Measurements from ENCODE around the gene KRTAP9-9. TPM values are rescaled to one million over a fixed set of nuclear protein-coding genes. Genes with fewer than 3 reads are reported as not detected.

The KRTAP9-9 gene
- total and polyA plus RNA-seq, 9 donors, result not detected

- no peaks in the 10 kb centered on the region for H3K9me3 ChIP-seq (replicated peaks; ENCODE audit: control insufficient read depth, low read depth, low read length)
- 17% methylated on average over 1 of the region's 1 CpG for WGBS (ENCODE audit: insufficient coverage)
- no peak overlapping the region for H3K4me3 ChIP-seq (ENCODE audit: low read length)
- H3K36me3 ChIP-seq (ENCODE audit: control insufficient read depth, insufficient read depth, low read length), result no peaks in the 10 kb centered on the region
- no peak for DNase-seq
- peaks cover 3% of the 10 kb centered on the region for H3K27me3 ChIP-seq (ENCODE audit: control insufficient read depth, insufficient read depth, low read length)
- H3K4me1 ChIP-seq (ENCODE audit: control insufficient read depth, insufficient read depth, low read length), result no peaks in the 10 kb centered on the region
- H3K27ac ChIP-seq (ENCODE audit: low read length), result no peak overlapping the region
Observed at GRCh38 chr17:41294016-41294415, 38.8 kb downstream of the KRTAP9-9 start.

GRCh38 chr17:41296846-41297245, 41.7 kb downstream of the KRTAP9-9 start:
- Histone ChIP-seq H3K36me3 (ENCODE audit: control insufficient read depth, insufficient read depth, low read length) (no peaks in the 10 kb centered on the region), H3K27me3 (ENCODE audit: control insufficient read depth, insufficient read depth, low read length) (peaks cover 5% of the 10 kb centered on the region), H3K9me3 (replicated peaks; ENCODE audit: control insufficient read depth, low read depth, low read length) (no peaks in the 10 kb centered on the region), H3K4me1 (ENCODE audit: control insufficient read depth, insufficient read depth, low read length) (no peaks in the 10 kb centered on the region), H3K4me3 (ENCODE audit: low read length) (no peak overlapping the region), H3K27ac (ENCODE audit: low read length) (no peak overlapping the region)
- no CpG with 5 or more reads among the region's 1 CpG for WGBS (ENCODE audit: insufficient coverage)
- DNase-seq, result peak; percentile 4

- Histone ChIP-seq H3K36me3 (ENCODE audit: control insufficient read depth, insufficient read depth, low read length) (no peaks in the 10 kb centered on the region), H3K4me1 (ENCODE audit: control insufficient read depth, insufficient read depth, low read length) (no peaks in the 10 kb centered on the region), H3K27me3 (ENCODE audit: control insufficient read depth, insufficient read depth, low read length) (peaks cover 7% of the 10 kb centered on the region), H3K9me3 (replicated peaks; ENCODE audit: control insufficient read depth, low read depth, low read length) (no peaks in the 10 kb centered on the region), H3K27ac (ENCODE audit: low read length) (no peak overlapping the region), H3K4me3 (ENCODE audit: low read length) (no peak overlapping the region)
- 88% methylated on average over 13 of the region's 20 CpGs for WGBS (ENCODE audit: insufficient coverage)
- DNase-seq, result no peak
Observed at GRCh38 chr17:41298458-41299135, 43.4 kb downstream of the KRTAP9-9 start.

- no peak overlapping the region for H3K27ac ChIP-seq (ENCODE audit: low read length)
- WGBS (ENCODE audit: insufficient coverage), result 80% methylated on average over 3 of the region's 5 CpGs
- H3K4me1 ChIP-seq (ENCODE audit: control insufficient read depth, insufficient read depth, low read length), result no peaks in the 10 kb centered on the region
- H3K4me3 ChIP-seq (ENCODE audit: low read length), result no peak overlapping the region
- H3K27me3 ChIP-seq (ENCODE audit: control insufficient read depth, insufficient read depth, low read length), result peaks cover 9% of the 10 kb centered on the region
- DNase-seq, result no peak
- H3K9me3 ChIP-seq (replicated peaks; ENCODE audit: control insufficient read depth, low read depth, low read length), result no peaks in the 10 kb centered on the region
- no peaks in the 10 kb centered on the region for H3K36me3 ChIP-seq (ENCODE audit: control insufficient read depth, insufficient read depth, low read length)
Observed at GRCh38 chr17:41301204-41301790, 46.1 kb downstream of the KRTAP9-9 start.

GRCh38 chr17:41301916-41302901, 47.0 kb downstream of the KRTAP9-9 start, which contains the start of gene KRTAP29-1:
KRTAP29-1 (minus strand) TSS chr17:41302851; CDS start chr17:41302851, 0 bp downstream.
- 75% methylated on average over 11 of the region's 11 CpGs for WGBS (ENCODE audit: insufficient coverage)
- H3K9me3 ChIP-seq (replicated peaks; ENCODE audit: control insufficient read depth, low read depth, low read length), result no peaks in the 10 kb centered on the region
- H3K36me3 ChIP-seq (ENCODE audit: control insufficient read depth, insufficient read depth, low read length), result no peaks in the 10 kb centered on the region
- H3K27ac ChIP-seq (ENCODE audit: low read length), result no peak within 1 kb of the TSS
- DNase-seq, result peak; percentile 4
- peaks cover 2% of the 10 kb centered on the region for H3K4me1 ChIP-seq (ENCODE audit: control insufficient read depth, insufficient read depth, low read length)
- H3K4me3 ChIP-seq (ENCODE audit: low read length), result no peak within 1 kb of the TSS
- peaks cover 9% of the 10 kb centered on the region for H3K27me3 ChIP-seq (ENCODE audit: control insufficient read depth, insufficient read depth, low read length)

- Histone ChIP-seq H3K27ac (ENCODE audit: low read length) (no peak overlapping the region), H3K9me3 (replicated peaks; ENCODE audit: control insufficient read depth, low read depth, low read length) (no peaks in the 10 kb centered on the region), H3K4me3 (ENCODE audit: low read length) (no peak overlapping the region), H3K4me1 (ENCODE audit: control insufficient read depth, insufficient read depth, low read length) (peaks cover 9% of the 10 kb centered on the region), H3K27me3 (ENCODE audit: control insufficient read depth, insufficient read depth, low read length) (peaks cover 9% of the 10 kb centered on the region), H3K36me3 (ENCODE audit: control insufficient read depth, insufficient read depth, low read length) (no peaks in the 10 kb centered on the region)
- WGBS (ENCODE audit: insufficient coverage), result 89% methylated on average over 3 of the region's 4 CpGs
- DNase-seq, result no peak
Observed at GRCh38 chr17:41302981-41303380, 47.8 kb downstream of the KRTAP9-9 start.

- WGBS (ENCODE audit: insufficient coverage), result 30% methylated on average over 2 of the region's 12 CpGs
Observed at GRCh38 chr17:41304091-41304490, 48.9 kb downstream of the KRTAP9-9 start.

More at GRCh38 chr17:41304091-41304490, 48.9 kb downstream of the KRTAP9-9 start:
- peaks cover 20% of the 10 kb centered on the region for H3K4me1 ChIP-seq (ENCODE audit: control insufficient read depth, insufficient read depth, low read length)
- DNase-seq, result no peak
- no peaks in the 10 kb centered on the region for H3K36me3 ChIP-seq (ENCODE audit: control insufficient read depth, insufficient read depth, low read length)
- no peak overlapping the region for H3K27ac ChIP-seq (ENCODE audit: low read length)
- H3K27me3 ChIP-seq (ENCODE audit: control insufficient read depth, insufficient read depth, low read length), result peaks cover 6% of the 10 kb centered on the region
- H3K4me3 ChIP-seq (ENCODE audit: low read length), result no peak overlapping the region
- H3K9me3 ChIP-seq (replicated peaks; ENCODE audit: control insufficient read depth, low read depth, low read length), result no peaks in the 10 kb centered on the region

Other genes starting within 250 kb of the KRTAP9-9 start
Only the 30 nearest of the 40 such genes appear.
- not detected for gene KRTAP2-3, start 195.3 kb upstream of the KRTAP9-9 start, total RNA-seq
- gene KRTAP2-3, start 195.3 kb upstream of the KRTAP9-9 start, polyA plus RNA-seq (ENCODE audit: insufficient read depth in 1 of 8, insufficient read length in 8 of 8, low replicate concordance in 1 of 8), result not detected
- not detected for gene KRTAP2-4, start 189.5 kb upstream of the KRTAP9-9 start, total RNA-seq
- not detected for gene KRTAP2-4, start 189.5 kb upstream of the KRTAP9-9 start, polyA plus RNA-seq (ENCODE audit: insufficient read depth in 1 of 8, insufficient read length in 8 of 8, low replicate concordance in 1 of 8)
- not detected for gene KRTAP4-7, start 171.2 kb upstream of the KRTAP9-9 start, total RNA-seq
- gene KRTAP4-7, start 171.2 kb upstream of the KRTAP9-9 start, polyA plus RNA-seq (ENCODE audit: insufficient read depth in 1 of 8, insufficient read length in 8 of 8, low replicate concordance in 1 of 8), result not detected
- gene KRTAP4-8, start 157.2 kb upstream of the KRTAP9-9 start, total RNA-seq, result not detected
- not detected for gene KRTAP4-8, start 157.2 kb upstream of the KRTAP9-9 start, polyA plus RNA-seq (ENCODE audit: insufficient read depth in 1 of 8, insufficient read length in 8 of 8, low replicate concordance in 1 of 8)
- not detected for gene KRTAP4-16, start 153.2 kb upstream of the KRTAP9-9 start, total RNA-seq
- gene KRTAP4-16, start 153.2 kb upstream of the KRTAP9-9 start, polyA plus RNA-seq (ENCODE audit: insufficient read depth in 1 of 8, insufficient read length in 8 of 8, low replicate concordance in 1 of 8), result not detected
- not detected for gene KRTAP4-9, start 150.0 kb upstream of the KRTAP9-9 start, total RNA-seq
- under 1 TPM in 1 of 8 donors, not detected in 7; 0.31 TPM for gene KRTAP4-9, start 150.0 kb upstream of the KRTAP9-9 start, polyA plus RNA-seq (ENCODE audit: insufficient read depth in 1 of 8, insufficient read length in 8 of 8, low replicate concordance in 1 of 8)
- not detected for gene KRTAP4-11, start 137.0 kb upstream of the KRTAP9-9 start, total RNA-seq
- not detected for gene KRTAP4-11, start 137.0 kb upstream of the KRTAP9-9 start, polyA plus RNA-seq (ENCODE audit: insufficient read depth in 1 of 8, insufficient read length in 8 of 8, low replicate concordance in 1 of 8)
- gene KRTAP4-12, start 131.2 kb upstream of the KRTAP9-9 start, total RNA-seq, result not detected
- not detected for gene KRTAP4-12, start 131.2 kb upstream of the KRTAP9-9 start, polyA plus RNA-seq (ENCODE audit: insufficient read depth in 1 of 8, insufficient read length in 8 of 8, low replicate concordance in 1 of 8)
- not detected for gene KRTAP4-6, start 114.8 kb upstream of the KRTAP9-9 start, total RNA-seq
- gene KRTAP4-6, start 114.8 kb upstream of the KRTAP9-9 start, polyA plus RNA-seq (ENCODE audit: insufficient read depth in 1 of 8, insufficient read length in 8 of 8, low replicate concordance in 1 of 8), result not detected
- not detected for gene KRTAP4-5, start 105.6 kb upstream of the KRTAP9-9 start, total RNA-seq
- gene KRTAP4-5, start 105.6 kb upstream of the KRTAP9-9 start, polyA plus RNA-seq (ENCODE audit: insufficient read depth in 1 of 8, insufficient read length in 8 of 8, low replicate concordance in 1 of 8), result not detected
- gene KRTAP4-4, start 94.6 kb upstream of the KRTAP9-9 start, total RNA-seq, result not detected
- gene KRTAP4-4, start 94.6 kb upstream of the KRTAP9-9 start, polyA plus RNA-seq (ENCODE audit: insufficient read depth in 1 of 8, insufficient read length in 8 of 8, low replicate concordance in 1 of 8), result not detected
- not detected for gene KRTAP4-3, start 87.2 kb upstream of the KRTAP9-9 start, total RNA-seq
- gene KRTAP4-3, start 87.2 kb upstream of the KRTAP9-9 start, polyA plus RNA-seq (ENCODE audit: insufficient read depth in 1 of 8, insufficient read length in 8 of 8, low replicate concordance in 1 of 8), result not detected
- not detected for gene KRTAP4-2, start 77.2 kb upstream of the KRTAP9-9 start, total RNA-seq
- not detected for gene KRTAP4-2, start 77.2 kb upstream of the KRTAP9-9 start, polyA plus RNA-seq (ENCODE audit: insufficient read depth in 1 of 8, insufficient read length in 8 of 8, low replicate concordance in 1 of 8)
- not detected for gene KRTAP4-1, start 70.5 kb upstream of the KRTAP9-9 start, total RNA-seq
- not detected for gene KRTAP4-1, start 70.5 kb upstream of the KRTAP9-9 start, polyA plus RNA-seq (ENCODE audit: insufficient read depth in 1 of 8, insufficient read length in 8 of 8, low replicate concordance in 1 of 8)
- gene KRTAP9-1, start 65.5 kb upstream of the KRTAP9-9 start, total RNA-seq, result not detected
- not detected for gene KRTAP9-1, start 65.5 kb upstream of the KRTAP9-9 start, polyA plus RNA-seq (ENCODE audit: insufficient read depth in 1 of 8, insufficient read length in 8 of 8, low replicate concordance in 1 of 8)
- gene KRTAP9-2, start 28.7 kb upstream of the KRTAP9-9 start, total RNA-seq, result not detected
- gene KRTAP9-2, start 28.7 kb upstream of the KRTAP9-9 start, polyA plus RNA-seq (ENCODE audit: insufficient read depth in 1 of 8, insufficient read length in 8 of 8, low replicate concordance in 1 of 8), result not detected
- not detected for gene KRTAP9-3, start 22.9 kb upstream of the KRTAP9-9 start, total RNA-seq
- not detected for gene KRTAP9-3, start 22.9 kb upstream of the KRTAP9-9 start, polyA plus RNA-seq (ENCODE audit: insufficient read depth in 1 of 8, insufficient read length in 8 of 8, low replicate concordance in 1 of 8)
- gene KRTAP9-8, start 17.4 kb upstream of the KRTAP9-9 start, total RNA-seq, result not detected
- gene KRTAP9-8, start 17.4 kb upstream of the KRTAP9-9 start, polyA plus RNA-seq (ENCODE audit: insufficient read depth in 1 of 8, insufficient read length in 8 of 8, low replicate concordance in 1 of 8), result not detected
- gene KRTAP9-4, start 5.7 kb upstream of the KRTAP9-9 start, total RNA-seq, result not detected
- gene KRTAP9-4, start 5.7 kb upstream of the KRTAP9-9 start, polyA plus RNA-seq (ENCODE audit: insufficient read depth in 1 of 8, insufficient read length in 8 of 8, low replicate concordance in 1 of 8), result not detected
- not detected for gene KRTAP9-6, start 10.0 kb downstream of the KRTAP9-9 start, total RNA-seq
- under 1 TPM in 5 of 8 donors, not detected in 3; 0.13 to 0.22 (median 0.19) TPM for gene KRTAP9-6, start 10.0 kb downstream of the KRTAP9-9 start, polyA plus RNA-seq (ENCODE audit: insufficient read depth in 1 of 8, insufficient read length in 8 of 8, low replicate concordance in 1 of 8)
- not detected for gene KRTAP9-7, start 20.3 kb downstream of the KRTAP9-9 start, total RNA-seq
- gene KRTAP9-7, start 20.3 kb downstream of the KRTAP9-9 start, polyA plus RNA-seq (ENCODE audit: insufficient read depth in 1 of 8, insufficient read length in 8 of 8, low replicate concordance in 1 of 8), result not detected
- gene KRTAP29-1, start 47.5 kb downstream of the KRTAP9-9 start, total RNA-seq, result not detected
- not detected for gene KRTAP29-1, start 47.5 kb downstream of the KRTAP9-9 start, polyA plus RNA-seq (ENCODE audit: insufficient read depth in 1 of 8, insufficient read length in 8 of 8, low replicate concordance in 1 of 8)
- gene KRTAP16-1, start 53.9 kb downstream of the KRTAP9-9 start, total RNA-seq, result not detected
- not detected for gene KRTAP16-1, start 53.9 kb downstream of the KRTAP9-9 start, polyA plus RNA-seq (ENCODE audit: insufficient read depth in 1 of 8, insufficient read length in 8 of 8, low replicate concordance in 1 of 8)
- gene KRTAP17-1, start 60.3 kb downstream of the KRTAP9-9 start, total RNA-seq, result not detected
- gene KRTAP17-1, start 60.3 kb downstream of the KRTAP9-9 start, polyA plus RNA-seq (ENCODE audit: insufficient read depth in 1 of 8, insufficient read length in 8 of 8, low replicate concordance in 1 of 8), result not detected
- gene KRT33A, start 95.4 kb downstream of the KRTAP9-9 start, total RNA-seq, result not detected
- gene KRT33A, start 95.4 kb downstream of the KRTAP9-9 start, polyA plus RNA-seq (ENCODE audit: insufficient read depth in 1 of 8, insufficient read length in 8 of 8, low replicate concordance in 1 of 8), result not detected
- gene KRT33B, start 114.4 kb downstream of the KRTAP9-9 start, total RNA-seq, result 0.09 TPM
- gene KRT33B, start 114.4 kb downstream of the KRTAP9-9 start, polyA plus RNA-seq (ENCODE audit: insufficient read depth in 1 of 8, insufficient read length in 8 of 8, low replicate concordance in 1 of 8), result under 1 TPM; 0.08 to 0.37 (median 0.19) TPM
- not detected for gene KRT34, start 126.9 kb downstream of the KRTAP9-9 start, total RNA-seq
- gene KRT34, start 126.9 kb downstream of the KRTAP9-9 start, polyA plus RNA-seq (ENCODE audit: insufficient read depth in 1 of 8, insufficient read length in 8 of 8, low replicate concordance in 1 of 8), result not detected
- 3.3 TPM for gene KRT31, start 142.2 kb downstream of the KRTAP9-9 start, total RNA-seq
- gene KRT31, start 142.2 kb downstream of the KRTAP9-9 start, polyA plus RNA-seq (ENCODE audit: insufficient read depth in 1 of 8, insufficient read length in 8 of 8, low replicate concordance in 1 of 8), result 1 to 10 TPM; 3.9 to 6.4 (median 5.7) TPM
- gene KRT37, start 169.2 kb downstream of the KRTAP9-9 start, total RNA-seq, result not detected
- not detected for gene KRT37, start 169.2 kb downstream of the KRTAP9-9 start, polyA plus RNA-seq (ENCODE audit: insufficient read depth in 1 of 8, insufficient read length in 8 of 8, low replicate concordance in 1 of 8)
- gene KRT38, start 185.6 kb downstream of the KRTAP9-9 start, total RNA-seq, result not detected
- not detected for gene KRT38, start 185.6 kb downstream of the KRTAP9-9 start, polyA plus RNA-seq (ENCODE audit: insufficient read depth in 1 of 8, insufficient read length in 8 of 8, low replicate concordance in 1 of 8)